ENCODE measurements around the gene NRDC. TPM values are rescaled to one million over a fixed set of nuclear protein-coding genes. Genes with fewer than 3 reads are reported as not detected.

The NRDC gene
- total RNA-seq, 1 experiment from 2014 or later = 147 TPM

DNA sequence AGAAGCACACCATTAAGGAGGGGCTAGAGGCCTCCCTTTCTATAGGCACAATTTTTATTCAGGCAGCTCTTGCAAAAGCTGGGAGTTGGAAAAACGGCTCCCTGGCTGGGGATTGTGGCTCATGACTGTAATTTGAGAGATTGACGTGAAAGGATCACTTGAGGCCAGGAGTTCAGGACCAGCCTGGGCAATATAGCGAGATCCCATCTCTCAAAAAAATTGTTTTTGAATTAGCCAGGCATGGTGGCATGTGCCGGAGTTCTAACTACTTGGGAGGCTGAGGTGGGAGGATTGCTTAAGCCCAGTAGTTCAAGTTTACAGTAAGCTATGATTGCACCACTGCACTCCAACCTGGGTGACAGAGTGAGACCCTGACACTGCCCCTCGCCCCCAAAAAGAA, 23.9 kb upstream of the NRDC start:
- Histone ChIP-seq H4K91ac (ENCODE audit: insufficient read length, low read depth, low read length) (no peak overlapping the region), H4K20me1 (ENCODE audit: control insufficient read depth, insufficient read depth, insufficient read length) (no peaks in the 10 kb centered on the region), H3K14ac (ENCODE audit: insufficient read depth, low read length) (no peak overlapping the region), H4K5ac (ENCODE audit: insufficient read length, low read depth, low read length) (no peak overlapping the region), H2AFZ (ENCODE audit: low read length) (no peak overlapping the region), H3K56ac (ENCODE audit: insufficient read length, low read depth, low read length) (no peak overlapping the region), H3K27me3 (ENCODE audit: insufficient read depth, low read length) (no peaks in the 10 kb centered on the region), H3K18ac (ENCODE audit: insufficient read length, low read depth, low read length) (no peak overlapping the region), H3K79me2 (ENCODE audit: insufficient read depth, low read length) (no peaks in the 10 kb centered on the region), H3T11ph (ENCODE audit: low read length) (no peak overlapping the region), H3K23me2 (ENCODE audit: insufficient read length, low read depth, low read length, poor library complexity, severe bottlenecking) (no peaks in the 10 kb centered on the region), H2BK120ac (ENCODE audit: low read depth, low read length, poor library complexity, severe bottlenecking) (no peak overlapping the region), H4K8ac (replicated peaks; ENCODE audit: insufficient read length, low read depth, low read length) (no peak overlapping the region), H3K79me1 (ENCODE audit: insufficient read depth, low read depth, low read length, poor library complexity, severe bottlenecking) (no peaks in the 10 kb centered on the region), H3K4ac (ENCODE audit: low read depth, low read length) (no peak overlapping the region), H2BK5ac (ENCODE audit: insufficient read length, low read length) (no peak overlapping the region), H2BK15ac (ENCODE audit: low read depth, low read length) (no peak overlapping the region), H3K4me1 (ENCODE audit: insufficient read depth, low read length) (0 out of 2 replicates have a peak, but pooled peaks cover 3% of the 10 kb centered on the region), H3K23ac (ENCODE audit: insufficient read length, low read depth, low read length) (no peak overlapping the region), H3K9ac (ENCODE audit: extremely low read depth, insufficient read length, low read length) (no peak overlapping the region), H3K9me3 (ENCODE audit: control insufficient read depth, low read depth, low read length) (no peaks in the 10 kb centered on the region), H2BK12ac (ENCODE audit: insufficient read length, low read depth, low read length) (no peak overlapping the region), H2BK20ac (ENCODE audit: low read depth, low read length, poor library complexity, severe bottlenecking) (no peak overlapping the region), H3K4me2 (ENCODE audit: insufficient read depth, insufficient read length, low read length) (no peak overlapping the region), H3K27ac (ENCODE audit: insufficient read length, low read depth, low read length) (no peak overlapping the region), H2AK5ac (ENCODE audit: insufficient read length, low read length) (no peak overlapping the region)
- Mint-ChIP-seq H3K4me1 (peaks cover 11 to 13% of the 10 kb centered on the region in 2 experiments), H3K4me3 (no peak overlapping the region), H3K27ac (no peak overlapping the region), H3K9me3 (peaks cover 10 to 11% of the 10 kb centered on the region in 2 experiments), H3K27me3 (ENCODE audit: low read depth) (no peaks in the 10 kb centered on the region), H3K36me3 (ENCODE audit: insufficient read depth in 1 of 3, low read depth in 3 of 3) (peaks cover 4 to 7% (median 4%) of the 10 kb centered on the region in 3 experiments; a peak in 4 of 7 replicates)
- TF ChIP-seq, protein P1, sequence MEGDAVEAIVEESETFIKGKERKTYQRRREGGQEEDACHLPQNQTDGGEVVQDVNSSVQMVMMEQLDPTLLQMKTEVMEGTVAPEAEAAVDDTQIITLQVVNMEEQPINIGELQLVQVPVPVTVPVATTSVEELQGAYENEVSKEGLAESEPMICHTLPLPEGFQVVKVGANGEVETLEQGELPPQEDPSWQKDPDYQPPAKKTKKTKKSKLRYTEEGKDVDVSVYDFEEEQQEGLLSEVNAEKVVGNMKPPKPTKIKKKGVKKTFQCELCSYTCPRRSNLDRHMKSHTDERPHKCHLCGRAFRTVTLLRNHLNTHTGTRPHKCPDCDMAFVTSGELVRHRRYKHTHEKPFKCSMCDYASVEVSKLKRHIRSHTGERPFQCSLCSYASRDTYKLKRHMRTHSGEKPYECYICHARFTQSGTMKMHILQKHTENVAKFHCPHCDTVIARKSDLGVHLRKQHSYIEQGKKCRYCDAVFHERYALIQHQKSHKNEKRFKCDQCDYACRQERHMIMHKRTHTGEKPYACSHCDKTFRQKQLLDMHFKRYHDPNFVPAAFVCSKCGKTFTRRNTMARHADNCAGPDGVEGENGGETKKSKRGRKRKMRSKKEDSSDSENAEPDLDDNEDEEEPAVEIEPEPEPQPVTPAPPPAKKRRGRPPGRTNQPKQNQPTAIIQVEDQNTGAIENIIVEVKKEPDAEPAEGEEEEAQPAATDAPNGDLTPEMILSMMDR (conservative IDR thresholded peaks at IDR 0.05) = no peak
- WGBS (ENCODE audit: extremely low coverage, insufficient read length, low lambda C conversion rate) = no CpG with 5 or more reads among the region's 5 CpGs
- no peak for DNase-seq

All from H9 (cell line).